PC-9 (cell line): Measurements from ENCODE around the gene ATP1A3. TPM values are rescaled to one million over a fixed set of nuclear protein-coding genes. Genes with fewer than 3 reads are reported as not detected.
"Not testable (repeated sequence)": the region's sequence is repeated elsewhere in the genome, so short reads cannot be mapped to it uniquely, and the experiment has no call there.

Experiments used
- BruUV-seq: library from RNA; stranded (reverse); fragments of 400-500 nt; replicated peaks from 2 replicates; lab custom pipeline; 2021; lab: Mats Ljungman, UMichigan
- CTCF ChIA-PET: fragments of 300-600 bp; sonication (Branson Sonifier 250); formaldehyde crosslinking; loops from one replicate; lab custom pipeline; 2022; ENCODE audit warnings: antibody characterized with exemption; lab: Charles Lee
- POLR2A ChIA-PET: fragments of 300-600 bp; sonication (Branson Sonifier 250); formaldehyde crosslinking; loops from one replicate; lab custom pipeline; 2022; ENCODE audit warnings: antibody characterized with exemption; ENCODE audit not compliant: unreplicated experiment; lab: Charles Lee
- DNase-seq, 2 experiments: peaks; one replicate each; pipeline versions ENCODE4 v3.0.0 to v3.0.0-alpha.2; 2015 to 2022; ENCODE audit warnings: mixed read lengths in 1 of 2
- H2AFZ ChIP-seq: fragments of 200-600 bp; sonication (generic); 2 replicates; pipeline ENCODE4 v1.8.1; 2017; ENCODE audit warnings: antibody characterized with exemption
- H3F3A ChIP-seq: fragments of 200-600 bp; sonication (generic); 2 replicates; pipeline ENCODE4 v1.8.1; 2017; ENCODE audit warnings: antibody characterized with exemption, mild to moderate bottlenecking, low read depth; ENCODE audit not compliant: insufficient read depth
- H3K27ac ChIP-seq: fragments of 200-600 bp; sonication (generic); 2 replicates; pipeline ENCODE4 v1.6.1; 2016; ENCODE audit warnings: mixed run types
- H3K27me3 ChIP-seq: fragments of 200-600 bp; sonication (generic); 2 replicates; pipeline ENCODE4 v1.6.1; 2016; ENCODE audit warnings: low read depth, mixed run types; ENCODE audit not compliant: insufficient read depth
- H3K36me3 ChIP-seq: fragments of 200-600 bp; sonication (generic); 2 replicates; pipeline ENCODE4 v1.6.1; 2016; ENCODE audit warnings: low read depth, mixed run types
- H3K4me1 ChIP-seq: fragments of 200-600 bp; sonication (generic); replicated peaks from 2 replicates; pipeline ENCODE4 v1.6.1; 2016; ENCODE audit warnings: mixed run types; ENCODE audit not compliant: insufficient read depth
- H3K4me2 ChIP-seq: fragments of 200-600 bp; sonication (generic); 2 replicates; pipeline ENCODE4 v1.6.1; 2017; ENCODE audit warnings: mixed run types
- H3K4me3 ChIP-seq: fragments of 200-600 bp; sonication (generic); 2 replicates; pipeline ENCODE4 v1.6.1; 2016; ENCODE audit warnings: mixed run types
- H3K79me2 ChIP-seq: fragments of 200-600 bp; sonication (generic); 2 replicates; pipeline ENCODE4 v1.6.1; 2017; ENCODE audit warnings: low read depth, mixed run types
- H3K9me2 ChIP-seq: fragments of 200-600 bp; sonication (generic); 2 replicates; pipeline ENCODE4 v1.8.1; 2017; ENCODE audit warnings: mild to moderate bottlenecking; ENCODE audit not compliant: insufficient read depth
- H3K9me3 ChIP-seq: fragments of 200-600 bp; sonication (generic); 2 replicates; pipeline ENCODE4 v1.8.1; 2016; ENCODE audit warnings: low read depth; ENCODE audit not compliant: insufficient read depth
- H4K20me1 ChIP-seq: fragments of 200-600 bp; sonication (generic); 2 replicates; pipeline ENCODE4 v1.8.1; 2017; ENCODE audit not compliant: insufficient read depth
- CTCF ChIP-seq: fragments of 200-600 bp; sonication (generic); conservative IDR thresholded peaks from 2 replicates; pipeline ENCODE4 v1.6.1; 2017; ENCODE audit warnings: mixed run types, antibody characterized with exemption, mild to moderate bottlenecking, moderate library complexity
- EZH2 ChIP-seq: fragments of 200-600 bp; sonication (generic); IDR thresholded peaks from 2 replicates; pipeline ENCODE4 v1.8.0; 2017; ENCODE audit warnings: antibody characterized with exemption, low read depth
- intact Hi-C: fragments of 100-400 bp; cut with micrococcal nuclease; formaldehyde crosslinking; loops from one replicate; pipeline ENCODE4 v1.10.0; 2022; ENCODE audit not compliant: unreplicated experiment
- total RNA-seq: library from RNA; stranded (reverse); gene quantifications from 2 replicates; pipeline ENCODE4 v1.2.3, GENCODE V29; 2021

ATP1A3 gene
- total RNA-seq, 1 experiment from 2014 or later = not detected

- ChIA-PET CTCF (interaction anchor here (0.6 to 1.0 kb wide), 17 partner anchors 15 to 445 kb away, joined by 3 to 16 read pairs (median 5); no protein-coding TSS in a partner anchor), POLR2A (interaction anchor here (0.5 to 0.6 kb wide), 2 partner anchors 41 to 247 kb away, joined by 3 to 4 read pairs; partner anchors contain the start of gene ZNF574)
- not testable (repeated sequence) for H4K20me1 ChIP-seq, H3K27ac ChIP-seq, H3K9me3 ChIP-seq, H3F3A ChIP-seq, H3K36me3 ChIP-seq, H3K9me2 ChIP-seq, BruUV-seq, H3K79me2 ChIP-seq, H3K4me1 ChIP-seq, H3K27me3 ChIP-seq
- DNase-seq = peak; percentile 55 to 67
- intact Hi-C loops = loop anchor here (1.0 to 5.0 kb wide), 3 partner anchors 12 to 77 kb away; partner anchors contain the start of gene ZNF574
- peak overlapping the region; percentile 82 for H2AFZ ChIP-seq
- H3K4me3 ChIP-seq = peak overlapping the region; percentile 60; the same call in 1 of the 2 replicates
- peak; percentile 94 for TF ChIP-seq CTCF
- H3K4me2 ChIP-seq = peak overlapping the region; percentile 86
These were observed 40.8 kb upstream of the ATP1A3 start for GRCh38 chr19:42034640-42035391.

GRCh38 chr19:42033413-42033812 lies 39.4 kb upstream of the ATP1A3 start:
- ChIA-PET POLR2A (no interaction called here), CTCF (interaction anchor here (0.7 kb wide), 1 partner anchor 185 kb away, joined by 16 read pairs; no protein-coding TSS in a partner anchor)
- no peak overlapping the region for H3K4me3 ChIP-seq
- no peak overlapping the region for H2AFZ ChIP-seq
- H3K9me2 ChIP-seq = no peaks in the 10 kb centered on the region
- intact Hi-C loops = loop anchor here (5.0 kb wide), 1 partner anchor 44 kb away; the partner anchor contains the start of gene ZNF574
- DNase-seq = no peak
- no peaks in the 10 kb centered on the region for H3K79me2 ChIP-seq
- H3F3A ChIP-seq = no peaks in the 10 kb centered on the region
- no peaks in the 10 kb centered on the region for H3K36me3 ChIP-seq
- no peaks in the 10 kb centered on the region for H3K9me3 ChIP-seq
- no peak for TF ChIP-seq EZH2
- H3K27ac ChIP-seq = no peak overlapping the region
- H3K27me3 ChIP-seq = peaks cover 4% of the 10 kb centered on the region; the same call in 1 of the 2 replicates
- BruUV-seq = no TSS peak
- no peaks in the 10 kb centered on the region for H4K20me1 ChIP-seq
- no peaks in the 10 kb centered on the region; the same call in 1 of the 2 replicates for H3K4me1 ChIP-seq
- H3K4me2 ChIP-seq = no peak overlapping the region

- no peak overlapping the region for H3K27ac ChIP-seq
- H3K36me3 ChIP-seq = no peaks in the 10 kb centered on the region
- ChIA-PET CTCF (no interaction called here), POLR2A (no interaction called here)
- H2AFZ ChIP-seq = no peak overlapping the region
- no peaks in the 10 kb centered on the region for H3K79me2 ChIP-seq
- no peak for TF ChIP-seq EZH2
- no peak for TF ChIP-seq CTCF
- H3K27me3 ChIP-seq = peaks cover 14% of the 10 kb centered on the region; the same call in 1 of the 2 replicates
- intact Hi-C loops = loop anchor here (5.0 kb wide), 1 partner anchor 45 kb away; the partner anchor contains the start of gene ZNF574
- no peaks in the 10 kb centered on the region for H3K9me2 ChIP-seq
- no peak overlapping the region for H3K4me3 ChIP-seq
- H3K4me1 ChIP-seq = no peaks in the 10 kb centered on the region; the same call in 1 of the 2 replicates
- H3K4me2 ChIP-seq = no peak overlapping the region
- DNase-seq = peak in 1 of 2 experiments; percentile 39
- H3K9me3 ChIP-seq = no peaks in the 10 kb centered on the region
- no peaks in the 10 kb centered on the region for H4K20me1 ChIP-seq
- BruUV-seq = no TSS peak
- H3F3A ChIP-seq = no peaks in the 10 kb centered on the region
These were observed 38.4 kb upstream of the ATP1A3 start for GRCh38 chr19:42032431-42032830.
